Measurements from ENCODE around the gene ABHD2.

ABHD2 gene

GRCh38 chr15:89218531-89218930 is 130.3 kb downstream of the ABHD2 start:
- TF ChIP-seq, protein P1, sequence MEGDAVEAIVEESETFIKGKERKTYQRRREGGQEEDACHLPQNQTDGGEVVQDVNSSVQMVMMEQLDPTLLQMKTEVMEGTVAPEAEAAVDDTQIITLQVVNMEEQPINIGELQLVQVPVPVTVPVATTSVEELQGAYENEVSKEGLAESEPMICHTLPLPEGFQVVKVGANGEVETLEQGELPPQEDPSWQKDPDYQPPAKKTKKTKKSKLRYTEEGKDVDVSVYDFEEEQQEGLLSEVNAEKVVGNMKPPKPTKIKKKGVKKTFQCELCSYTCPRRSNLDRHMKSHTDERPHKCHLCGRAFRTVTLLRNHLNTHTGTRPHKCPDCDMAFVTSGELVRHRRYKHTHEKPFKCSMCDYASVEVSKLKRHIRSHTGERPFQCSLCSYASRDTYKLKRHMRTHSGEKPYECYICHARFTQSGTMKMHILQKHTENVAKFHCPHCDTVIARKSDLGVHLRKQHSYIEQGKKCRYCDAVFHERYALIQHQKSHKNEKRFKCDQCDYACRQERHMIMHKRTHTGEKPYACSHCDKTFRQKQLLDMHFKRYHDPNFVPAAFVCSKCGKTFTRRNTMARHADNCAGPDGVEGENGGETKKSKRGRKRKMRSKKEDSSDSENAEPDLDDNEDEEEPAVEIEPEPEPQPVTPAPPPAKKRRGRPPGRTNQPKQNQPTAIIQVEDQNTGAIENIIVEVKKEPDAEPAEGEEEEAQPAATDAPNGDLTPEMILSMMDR (IDR thresholded peaks at IDR 0.05; ENCODE audit: insufficient read depth, low read length, missing control alignments), result no peak
- ChIA-PET POLR2A (no interaction called here), CTCF (interaction anchor here (1.0 to 6.6 kb wide), 2 partner anchors 12 to 27 kb away, joined by 3 to 85 read pairs; no protein-coding TSS in a partner anchor)
- no peak for DNase-seq (ENCODE audit: low read depth, low spot score)
- no peak overlapping the region for H3K4me3 ChIP-seq (ENCODE audit: low read depth, low read length)

DNA sequence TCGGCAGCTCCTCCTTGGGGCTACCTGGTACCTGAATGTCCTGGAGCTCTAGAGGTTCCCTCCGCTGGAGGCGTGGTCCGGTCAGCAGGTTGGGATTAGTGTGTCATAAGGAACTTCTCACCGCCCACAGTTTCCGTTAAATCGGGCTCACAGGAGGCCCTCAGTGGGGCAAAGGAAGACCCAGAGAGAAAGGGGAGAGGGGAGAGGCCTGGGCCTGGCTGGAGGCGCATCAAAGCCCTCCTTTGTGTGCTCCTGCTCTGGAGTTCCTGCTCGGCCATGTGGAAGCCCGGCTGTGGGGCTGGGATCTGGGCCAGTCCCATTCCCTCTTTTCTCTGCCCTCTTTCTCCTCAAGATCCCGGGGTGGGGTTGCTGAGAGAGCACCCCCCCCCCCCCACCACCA is 133.3 kb downstream of the ABHD2 start, which contains the start of gene RLBP1:
RLBP1 (minus strand) TSS at position 37 of the 400 bp plus-strand sequence. CDS start 2,604 bp downstream, outside the sequence.
- no peak within 1 kb of the TSS for H3K4me3 ChIP-seq (ENCODE audit: low read depth, low read length)
- ChIA-PET CTCF (interaction anchor here (1.2 kb wide), 1 partner anchor 15 kb away, joined by 5 read pairs; no protein-coding TSS in a partner anchor), POLR2A (no interaction called here)
- no peak for DNase-seq (ENCODE audit: low read depth, low spot score)
- TF ChIP-seq, protein P1 (IDR thresholded peaks at IDR 0.05; ENCODE audit: insufficient read depth, low read length, missing control alignments), result no peak

DNA sequence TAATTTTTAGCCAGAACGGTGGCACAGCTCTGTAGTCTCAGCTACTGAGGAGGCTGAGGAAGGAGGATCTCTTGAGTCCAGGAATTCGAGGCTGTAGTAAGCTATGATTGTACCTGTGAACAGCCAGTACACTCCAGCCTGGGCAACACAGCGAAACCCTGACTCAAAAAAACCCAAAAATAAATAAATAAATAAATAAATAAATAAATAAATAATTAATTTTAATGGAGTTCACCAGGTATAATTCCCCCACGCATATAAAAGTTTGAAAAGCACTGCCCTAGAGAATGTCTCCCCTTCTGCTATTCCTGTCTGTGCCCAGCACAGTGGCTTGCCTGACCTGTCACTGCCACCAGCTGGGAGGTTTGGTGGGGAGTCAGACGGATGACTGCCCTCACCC is 137.3 kb downstream of the ABHD2 start:
- ChIA-PET POLR2A (no interaction called here), CTCF (interaction anchor here (1.1 to 4.7 kb wide), 3 partner anchors 16 to 64 kb away, joined by 3 to 32 read pairs (median 4); no protein-coding TSS in a partner anchor)
- TF ChIP-seq, protein P1 (IDR thresholded peaks at IDR 0.05; ENCODE audit: insufficient read depth, low read length, missing control alignments), result no peak
- no peak for DNase-seq (ENCODE audit: low read depth, low spot score)
- H3K4me3 ChIP-seq (ENCODE audit: low read depth, low read length), result no peak overlapping the region

- TF ChIP-seq, protein P1 (IDR thresholded peaks at IDR 0.05; ENCODE audit: insufficient read depth, low read length, missing control alignments), result no peak
- no peak for DNase-seq (ENCODE audit: low read depth, low spot score)
- CTCF ChIA-PET, result interaction anchor here (0.8 to 4.7 kb wide), 4 partner anchors 9 to 63 kb away, joined by 3 to 32 read pairs (median 4); no protein-coding TSS in a partner anchor
- POLR2A ChIA-PET, result no interaction called here
- no peak overlapping the region for H3K4me3 ChIP-seq (ENCODE audit: low read depth, low read length)
Measured at GRCh38 chr15:89226359-89227221, 138.3 kb downstream of the ABHD2 start.

DNA sequence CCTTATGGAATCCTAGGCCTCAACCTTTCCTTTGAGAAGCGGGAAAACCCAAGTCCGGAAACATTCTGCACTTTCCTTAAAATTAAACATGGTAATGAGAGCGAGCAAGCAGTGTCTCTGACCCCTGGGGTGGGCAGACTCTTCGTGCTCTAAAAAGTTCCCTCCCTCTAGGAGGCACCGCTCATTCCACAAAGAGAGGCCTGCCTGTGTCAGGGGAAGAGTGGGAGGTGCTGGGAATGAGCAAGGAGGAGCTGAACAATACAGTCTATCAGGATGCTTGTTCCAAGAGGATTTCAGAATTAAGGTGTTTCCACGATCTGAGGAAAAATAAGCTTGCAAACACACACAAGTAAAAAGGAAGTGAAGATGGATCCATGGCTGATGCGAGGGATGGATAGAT is 139.2 kb downstream of the ABHD2 start:
- POLR2A ChIA-PET, result no interaction called here
- no peak overlapping the region for H3K4me3 ChIP-seq (ENCODE audit: low read depth, low read length)
- TF ChIP-seq, protein P1 (IDR thresholded peaks at IDR 0.05; ENCODE audit: insufficient read depth, low read length, missing control alignments), result no peak
- DNase-seq (ENCODE audit: low read depth, low spot score), result no peak
- CTCF ChIA-PET, result interaction anchor here (4.7 kb wide), 1 partner anchor 21 kb away, joined by 32 read pairs; no protein-coding TSS in a partner anchor

DNA sequence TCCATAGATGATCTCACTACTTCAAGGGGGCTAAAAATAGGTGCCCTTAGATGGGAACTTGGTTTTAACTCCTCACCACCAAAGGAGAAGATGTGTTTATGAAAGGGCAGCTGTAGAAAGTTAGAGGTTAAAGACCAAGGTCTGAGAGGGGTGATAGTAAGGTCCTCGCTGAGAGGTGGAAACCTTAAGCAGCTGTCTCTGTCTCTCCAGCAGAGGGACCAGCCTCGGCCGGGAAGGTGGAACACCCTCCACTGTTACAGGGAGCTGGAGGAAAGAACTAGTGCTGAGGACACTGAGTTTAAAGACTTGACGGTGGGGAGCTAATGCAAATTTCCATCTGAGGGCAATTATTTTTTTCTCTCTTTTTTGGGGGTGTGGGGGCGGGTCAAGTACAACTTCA is 142.0 kb downstream of the ABHD2 start:
- no peak overlapping the region for H3K4me3 ChIP-seq (ENCODE audit: low read depth, low read length)
- POLR2A ChIA-PET, result no interaction called here
- no peak for DNase-seq (ENCODE audit: low read depth, low spot score)
- TF ChIP-seq, protein P1 (IDR thresholded peaks at IDR 0.05; ENCODE audit: insufficient read depth, low read length, missing control alignments), result peak; percentile 29
- CTCF ChIA-PET, result interaction anchor here (1.2 to 3.3 kb wide), 2 partner anchors 24 to 69 kb away, joined by 3 to 31 read pairs; no protein-coding TSS in a partner anchor

Data from AG04449 (cell line).